ENCODE data around the gene GAPVD1. TPM values are rescaled to one million over a fixed set of nuclear protein-coding genes. Genes with fewer than 3 reads are reported as not detected.
A peak's percentile ranks its signal among the peaks of the same experiment; 100 is the strongest.

Gene GAPVD1
- total and polyA plus RNA-seq, 2 of the 13 experiments (the other 11 are each of a cell fraction or from before 2014, with no cell fraction given), result 11.1 to 33.2 TPM

GRCh38 chr9:125261501-125262293 lies at the start of gene GAPVD1 (continued):
- TF ChIP-seq ZBTB40 (IDR thresholded peaks at IDR 0.05), result peak; percentile 16; the same call in 1 of the 2 replicates
- no peak; the same call in 1 of the 2 replicates for TF ChIP-seq ZBTB40 (CRISPR knock-in tag; IDR thresholded peaks at IDR 0.05)
- TF ChIP-seq DRAP1 (CRISPR knock-in tag; IDR thresholded peaks at IDR 0.05), result no peak
- TF ChIP-seq IKZF5 (CRISPR knock-in tag; IDR thresholded peaks at IDR 0.05), result 0 out of 2 replicates have a peak, but pooled peaks have one; percentile 28
- peak; percentile 28; the same call in 1 of the 2 replicates for TF ChIP-seq SP2 (CRISPR knock-in tag; IDR thresholded peaks at IDR 0.05)
- no peak for TF ChIP-seq ZNF569 (CRISPR knock-in tag; IDR thresholded peaks at IDR 0.05; ENCODE audit: borderline replicate concordance)
- TF ChIP-seq ZNF329 (CRISPR knock-in tag; IDR thresholded peaks at IDR 0.05; ENCODE audit: low read depth), result peak; percentile 75; the same call in 1 of the 2 replicates
- no peak for TF ChIP-seq TAF15 (IDR thresholded peaks at IDR 0.05; ENCODE audit: low read depth, low read length, poor library complexity, severe bottlenecking)
- peak; percentile 48; the same call in 1 of the 2 replicates for TF ChIP-seq ZNF724P (CRISPR knock-in tag; IDR thresholded peaks at IDR 0.05; ENCODE audit: borderline replicate concordance)
- no peak for TF ChIP-seq AKAP8 (CRISPR knock-in tag; IDR thresholded peaks at IDR 0.05)
- no peak for TF ChIP-seq SIX4 (CRISPR knock-in tag; IDR thresholded peaks at IDR 0.05)
- TF ChIP-seq KDM5B (CRISPR knock-in tag; IDR thresholded peaks at IDR 0.05; ENCODE audit: borderline replicate concordance), result peak; percentile 88; the same call in 1 of the 2 replicates
- TF ChIP-seq CEBPB (IDR thresholded peaks at IDR 0.05; ENCODE audit: borderline replicate concordance, low read depth, low read length), result no peak
- TF ChIP-seq ZZZ3 (CRISPR knock-in tag; IDR thresholded peaks at IDR 0.05; ENCODE audit: borderline replicate concordance), result peak; percentile 65
- TF ChIP-seq ZNF263 (CRISPR knock-in tag; IDR thresholded peaks at IDR 0.05), result peak; percentile 51
- no peak for TF ChIP-seq HMGA1 (CRISPR knock-in tag; conservative IDR thresholded peaks at IDR 0.05)
- no peak for TF ChIP-seq HNRNPUL1 (IDR thresholded peaks at IDR 0.05; ENCODE audit: low read depth, low read length)
- TF ChIP-seq SNAI1 (CRISPR knock-in tag; IDR thresholded peaks at IDR 0.05; ENCODE audit: borderline replicate concordance), result 0 out of 2 replicates have a peak, but pooled peaks have one; percentile 63
- peak; percentile 77; the same call in 1 of the 2 replicates for TF ChIP-seq ZNF761 (CRISPR knock-in tag; conservative IDR thresholded peaks at IDR 0.05)
